HEK293 (cell line): Measurements from ENCODE around the gene RTTN.

Source experiments
- CTCF ChIA-PET: fragments of 350-600 bp; formaldehyde crosslinking; extraction: SDS; loops from one replicate; lab custom pipeline; 2021; ENCODE audit warnings: antibody characterized with exemption; lab: Yijun Ruan, JAX
- POLR2A ChIA-PET: fragments of 300-600 bp; formaldehyde crosslinking; extraction: SDS; loops from one replicate; lab custom pipeline; 2020; ENCODE audit warnings: antibody characterized with exemption, inconsistent platforms; lab: Yijun Ruan, JAX
- H3K27ac ChIP-seq: fragments of 200-500 bp; sonication (Bioruptor generic); 2 replicates; pipeline ENCODE4 v1.5.1; 2014; ENCODE audit warnings: low read depth, low read length, control low read depth, inconsistent platforms; ENCODE audit errors: extremely low read depth
- H3K36me3 ChIP-seq, 2 experiments: fragments of 200-500 bp in 1 of 2; sonication (Bioruptor generic) in 1 of 2; 1 replicate in 1 of 2; 2 replicates in 1 of 2; pipeline ENCODE4 v1.5.1; 2014 to 2017; ENCODE audit warnings: inconsistent platforms in 2 of 2, low read length in 2 of 2; ENCODE audit not compliant: control insufficient read depth in 2 of 2, insufficient read depth in 1 of 2
- H3K4me1 ChIP-seq: fragments of 200-500 bp; sonication (Bioruptor generic); 2 replicates; pipeline ENCODE4 v1.5.1; 2014; ENCODE audit warnings: mild to moderate bottlenecking, low read length, inconsistent platforms; ENCODE audit not compliant: control insufficient read depth, insufficient read depth
- H3K4me3 ChIP-seq: 2 replicates; pipeline ENCODE4 v1.5.1; 2011; ENCODE audit warnings: low read depth, mild to moderate bottlenecking, control low read depth, low read length, moderate library complexity
- H3K9me3 ChIP-seq: fragments of 200-500 bp; sonication (Bioruptor generic); 2 replicates; pipeline ENCODE4 v1.5.1; 2014; ENCODE audit warnings: low read depth, low read length, inconsistent platforms; ENCODE audit not compliant: control insufficient read depth, insufficient read depth
- BCL11A ChIP-seq: fragments of 450-650 bp; formaldehyde crosslinking; IDR thresholded peaks from 2 replicates; pipeline ENCODE4 v1.5.1; 2016; ENCODE audit warnings: low read depth, missing biosample characterization, missing genetic modification characterization
- BCL11B ChIP-seq: fragments of 450-650 bp; formaldehyde crosslinking; IDR thresholded peaks from 2 replicates; pipeline ENCODE4 v1.5.1; 2016; ENCODE audit warnings: low read depth, missing biosample characterization, missing genetic modification characterization
- GFI1B ChIP-seq: fragments of 450-650 bp; formaldehyde crosslinking; IDR thresholded peaks from 2 replicates; pipeline ENCODE4 v1.5.1; 2016; ENCODE audit warnings: missing biosample characterization, missing genetic modification characterization
- KLF9 ChIP-seq: fragments of 450-650 bp; formaldehyde crosslinking; IDR thresholded peaks from 2 replicates; pipeline ENCODE4 v1.5.1; 2016; ENCODE audit warnings: missing biosample characterization, missing genetic modification characterization, low read depth
- MYNN ChIP-seq: fragments of 450-650 bp; formaldehyde crosslinking; IDR thresholded peaks from 2 replicates; pipeline ENCODE4 v1.5.1; 2016; ENCODE audit warnings: missing biosample characterization, missing genetic modification characterization, borderline replicate concordance
- PATZ1 ChIP-seq: fragments of 450-650 bp; formaldehyde crosslinking; IDR thresholded peaks from 2 replicates; pipeline ENCODE4 v1.5.1; 2016; ENCODE audit warnings: missing biosample characterization, missing genetic modification characterization
- PRDM1 ChIP-seq: fragments of 450-650 bp; formaldehyde crosslinking; IDR thresholded peaks from 2 replicates; pipeline ENCODE4; 2016; ENCODE audit warnings: missing biosample characterization, missing genetic modification characterization
- REST ChIP-seq: fragments of 450-650 bp; formaldehyde crosslinking; IDR thresholded peaks from 2 replicates; pipeline ENCODE4 v1.5.1; 2016; ENCODE audit warnings: missing biosample characterization, missing genetic modification characterization
- ZBTB7A ChIP-seq: fragments of 450-650 bp; formaldehyde crosslinking; IDR thresholded peaks from 2 replicates; pipeline ENCODE4 v1.5.1; 2016; ENCODE audit warnings: low read depth, missing biosample characterization, missing genetic modification characterization
- ZNF174 ChIP-seq: fragments of 450-650 bp; formaldehyde crosslinking; IDR thresholded peaks from 2 replicates; pipeline ENCODE4 v1.5.0; 2017; ENCODE audit warnings: missing biosample characterization, mild to moderate bottlenecking, missing genetic modification characterization
- ZNF202 ChIP-seq: fragments of 450-650 bp; formaldehyde crosslinking; IDR thresholded peaks from 2 replicates; pipeline ENCODE4 v1.5.1; 2016; ENCODE audit warnings: missing biosample characterization, missing genetic modification characterization, borderline replicate concordance
- ZNF350 ChIP-seq: fragments of 450-650 bp; formaldehyde crosslinking; IDR thresholded peaks from 2 replicates; pipeline ENCODE4 v1.5.0; 2017; ENCODE audit warnings: missing biosample characterization, mild to moderate bottlenecking, missing genetic modification characterization
- ZNF354C ChIP-seq: fragments of 450-650 bp; formaldehyde crosslinking; IDR thresholded peaks from 2 replicates; pipeline ENCODE4 v1.5.1; 2016; ENCODE audit warnings: missing biosample characterization, missing genetic modification characterization, low read depth, borderline replicate concordance
- ZNF423 ChIP-seq: fragments of 450-650 bp; formaldehyde crosslinking; IDR thresholded peaks from 2 replicates; pipeline ENCODE4 v1.5.1; 2016; ENCODE audit warnings: missing biosample characterization, missing genetic modification characterization
- ZNF426 ChIP-seq: fragments of 450-650 bp; formaldehyde crosslinking; IDR thresholded peaks from 2 replicates; pipeline ENCODE4 v1.5.1; 2017; ENCODE audit warnings: missing biosample characterization, missing genetic modification characterization, mild to moderate bottlenecking, inconsistent platforms, moderate library complexity
- ZNF544 ChIP-seq: fragments of 450-650 bp; formaldehyde crosslinking; IDR thresholded peaks from 2 replicates; pipeline ENCODE4 v1.5.0; 2017; ENCODE audit warnings: missing biosample characterization, missing genetic modification characterization
- ZNF549 ChIP-seq: fragments of 450-650 bp; IDR thresholded peaks from 2 replicates; pipeline ENCODE4 v1.5.1; 2018; ENCODE audit warnings: missing biosample characterization, missing genetic modification characterization, mild to moderate bottlenecking, inconsistent platforms, moderate library complexity
- ZNF585B ChIP-seq: fragments of 450-650 bp; formaldehyde crosslinking; IDR thresholded peaks from 2 replicates; pipeline ENCODE4 v1.5.1; 2016; ENCODE audit warnings: missing biosample characterization, missing genetic modification characterization
- ZNF837 ChIP-seq: fragments of 450-650 bp; formaldehyde crosslinking; IDR thresholded peaks from 2 replicates; pipeline ENCODE4 v1.5.1; 2016; ENCODE audit warnings: missing biosample characterization, missing genetic modification characterization
- ZSCAN30 ChIP-seq: fragments of 450-650 bp; IDR thresholded peaks from 2 replicates; pipeline ENCODE4 v1.5.1; 2018; ENCODE audit warnings: missing biosample characterization, mild to moderate bottlenecking, missing genetic modification characterization, moderate library complexity
- TF ChIP-seq, protein P1 (sequence below): fragments of 450-650 bp; formaldehyde crosslinking; IDR thresholded peaks from 2 replicates; pipeline ENCODE4 v1.5.1; 2016; ENCODE audit warnings: missing biosample characterization, missing genetic modification characterization, low read depth
- TF ChIP-seq, protein P2 (sequence below): fragments of 450-650 bp; formaldehyde crosslinking; IDR thresholded peaks from 2 replicates; pipeline ENCODE4; 2016; ENCODE audit warnings: missing biosample characterization, missing genetic modification characterization

RTTN gene

GRCh38 chr18:70169747-70170146 is 35.7 kb downstream of the RTTN start:
- Histone ChIP-seq H3K4me3 (no peak overlapping the region), H3K27ac (no peak overlapping the region), H3K36me3 (peaks cover 7 to 21% of the 10 kb centered on the region in 2 experiments), H3K9me3 (no peaks in the 10 kb centered on the region), H3K4me1 (no peaks in the 10 kb centered on the region)
- POLR2A ChIA-PET = no interaction called here
- TF ChIP-seq ZNF202 (no peak), ZBTB7A (no peak)
- TF ChIP-seq, protein P1, sequence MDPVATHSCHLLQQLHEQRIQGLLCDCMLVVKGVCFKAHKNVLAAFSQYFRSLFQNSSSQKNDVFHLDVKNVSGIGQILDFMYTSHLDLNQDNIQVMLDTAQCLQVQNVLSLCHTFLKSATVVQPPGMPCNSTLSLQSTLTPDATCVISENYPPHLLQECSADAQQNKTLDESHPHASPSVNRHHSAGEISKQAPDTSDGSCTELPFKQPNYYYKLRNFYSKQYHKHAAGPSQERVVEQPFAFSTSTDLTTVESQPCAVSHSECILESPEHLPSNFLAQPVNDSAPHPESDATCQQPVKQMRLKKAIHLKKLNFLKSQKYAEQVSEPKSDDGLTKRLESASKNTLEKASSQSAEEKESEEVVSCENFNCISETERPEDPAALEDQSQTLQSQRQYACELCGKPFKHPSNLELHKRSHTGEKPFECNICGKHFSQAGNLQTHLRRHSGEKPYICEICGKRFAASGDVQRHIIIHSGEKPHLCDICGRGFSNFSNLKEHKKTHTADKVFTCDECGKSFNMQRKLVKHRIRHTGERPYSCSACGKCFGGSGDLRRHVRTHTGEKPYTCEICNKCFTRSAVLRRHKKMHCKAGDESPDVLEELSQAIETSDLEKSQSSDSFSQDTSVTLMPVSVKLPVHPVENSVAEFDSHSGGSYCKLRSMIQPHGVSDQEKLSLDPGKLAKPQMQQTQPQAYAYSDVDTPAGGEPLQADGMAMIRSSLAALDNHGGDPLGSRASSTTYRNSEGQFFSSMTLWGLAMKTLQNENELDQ (tag by site-specific recombination) = no peak
- TF ChIP-seq, all 188 proteins: peak for 0
- CTCF ChIA-PET = interaction anchor here (0.7 to 2.2 kb wide), 5 partner anchors 12 to 286 kb away, joined by 3 to 12 read pairs (median 4); no protein-coding TSS in a partner anchor

- no peaks in the 10 kb centered on the region for H3K9me3 ChIP-seq
- H3K36me3 ChIP-seq = peaks cover 17 to 24% of the 10 kb centered on the region in 2 experiments
- H3K27ac ChIP-seq = no peak overlapping the region
- no peaks in the 10 kb centered on the region for H3K4me1 ChIP-seq
- no peak overlapping the region for H3K4me3 ChIP-seq
- CTCF ChIA-PET = interaction anchor here (0.5 to 0.9 kb wide), 2 partner anchors 74 to 288 kb away, joined by 3 to 4 read pairs; no protein-coding TSS in a partner anchor
- TF ChIP-seq ZNF585B (tag by site-specific recombination) (no peak), GFI1B (tag by site-specific recombination) (no peak), PRDM1 (no peak), ZNF549 (tag by site-specific recombination) (no peak), ZNF350 (tag by site-specific recombination) (no peak), ZNF837 (no peak), BCL11B (tag by site-specific recombination) (no peak), REST (tag by site-specific recombination) (no peak), MYNN (tag by site-specific recombination) (no peak), ZNF354C (no peak), PATZ1 (no peak), ZNF174 (tag by site-specific recombination) (no peak), KLF9 (no peak), ZSCAN30 (tag by site-specific recombination) (no peak), ZNF426 (tag by site-specific recombination) (no peak), ZNF544 (tag by site-specific recombination) (no peak), BCL11A (tag by site-specific recombination) (no peak), ZNF423 (tag by site-specific recombination) (no peak)
- TF ChIP-seq, protein P2, sequence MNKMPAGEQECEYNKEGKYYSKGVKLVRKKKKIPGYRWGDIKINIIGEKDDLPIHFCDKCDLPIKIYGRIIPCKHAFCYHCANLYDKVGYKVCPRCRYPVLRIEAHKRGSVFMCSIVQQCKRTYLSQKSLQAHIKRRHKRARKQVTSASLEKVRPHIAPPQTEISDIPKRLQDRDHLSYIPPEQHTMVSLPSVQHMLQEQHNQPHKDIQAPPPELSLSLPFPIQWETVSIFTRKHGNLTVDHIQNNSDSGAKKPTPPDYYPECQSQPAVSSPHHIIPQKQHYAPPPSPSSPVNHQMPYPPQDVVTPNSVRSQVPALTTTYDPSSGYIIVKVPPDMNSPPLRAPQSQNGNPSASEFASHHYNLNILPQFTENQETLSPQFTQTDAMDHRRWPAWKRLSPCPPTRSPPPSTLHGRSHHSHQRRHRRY (tag by site-specific recombination) = no peak
- POLR2A ChIA-PET = no interaction called here
These were observed 38.8 kb downstream of the RTTN start for GRCh38 chr18:70166668-70167067.
